ENCODE measurements around the gene WDR27.

Gene WDR27

DNA sequence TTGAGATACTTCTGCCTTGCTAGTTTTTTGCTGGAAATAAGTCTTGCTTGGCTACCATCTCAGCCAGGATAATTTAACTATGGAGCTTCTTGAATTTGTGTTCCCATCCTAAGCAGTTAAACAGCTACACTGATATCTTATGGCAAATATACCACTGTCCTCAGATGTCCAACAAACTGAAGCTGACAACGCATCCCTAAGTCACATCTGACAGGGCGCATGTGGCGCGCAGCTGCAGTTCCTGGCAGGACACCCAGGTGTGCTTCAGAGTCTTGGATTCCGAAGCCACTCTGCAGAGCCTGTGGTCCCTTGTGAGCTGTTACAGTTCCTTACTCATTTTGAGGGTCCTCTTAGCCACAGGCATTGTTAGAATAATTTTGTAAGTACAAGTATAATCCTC is 127.9 kb downstream of the WDR27 start:
- TF ChIP-seq POLR2A (IDR thresholded peaks at IDR 0.05; ENCODE audit: low read length) (no peak), GATA1 (IDR thresholded peaks at IDR 0.05; ENCODE audit: low read depth, low read length) (no peak)
- DNase-seq, result no peak

DNA sequence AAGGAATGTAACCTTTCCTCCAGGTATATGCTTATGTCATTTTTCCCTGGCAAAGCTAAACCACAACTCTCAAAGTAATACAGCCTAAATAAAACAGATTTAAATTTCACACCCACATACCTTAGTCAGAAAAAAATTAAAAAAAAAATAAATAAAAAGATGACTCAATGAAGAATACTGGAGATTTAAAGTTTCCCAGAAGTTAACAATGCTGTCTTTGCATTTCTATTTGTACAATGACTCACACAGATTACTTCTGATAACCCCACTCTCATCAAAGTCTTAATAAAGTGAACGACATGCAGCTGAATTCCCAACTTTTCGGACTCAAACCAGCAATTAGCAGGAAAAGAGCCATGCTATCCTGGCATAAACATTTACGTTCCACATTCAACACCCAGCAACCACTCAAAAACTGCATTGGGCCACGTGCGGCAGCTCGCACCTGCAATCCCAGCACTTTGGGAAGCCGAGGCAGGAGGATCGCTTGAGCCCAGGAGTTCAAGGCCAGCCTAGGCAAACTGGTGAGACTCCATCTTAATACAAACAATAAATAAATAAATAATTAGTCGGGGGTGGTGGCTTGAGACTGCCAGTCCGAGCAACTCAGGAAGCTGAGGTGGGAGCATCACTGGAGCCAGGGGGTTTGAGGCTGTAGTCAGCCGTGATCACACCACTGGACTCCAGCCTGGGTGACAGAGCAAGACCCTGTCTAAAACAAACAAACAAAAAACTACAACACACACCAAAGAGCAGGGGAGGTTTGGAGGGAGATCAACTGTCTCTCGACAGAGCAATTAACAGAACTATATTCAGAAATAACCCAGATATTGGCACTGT is 130.5 kb downstream of the WDR27 start:
- DNase-seq, result no peak
- TF ChIP-seq GATA1 (IDR thresholded peaks at IDR 0.05; ENCODE audit: low read depth, low read length) (no peak), POLR2A (IDR thresholded peaks at IDR 0.05; ENCODE audit: low read length) (no peak)

DNA sequence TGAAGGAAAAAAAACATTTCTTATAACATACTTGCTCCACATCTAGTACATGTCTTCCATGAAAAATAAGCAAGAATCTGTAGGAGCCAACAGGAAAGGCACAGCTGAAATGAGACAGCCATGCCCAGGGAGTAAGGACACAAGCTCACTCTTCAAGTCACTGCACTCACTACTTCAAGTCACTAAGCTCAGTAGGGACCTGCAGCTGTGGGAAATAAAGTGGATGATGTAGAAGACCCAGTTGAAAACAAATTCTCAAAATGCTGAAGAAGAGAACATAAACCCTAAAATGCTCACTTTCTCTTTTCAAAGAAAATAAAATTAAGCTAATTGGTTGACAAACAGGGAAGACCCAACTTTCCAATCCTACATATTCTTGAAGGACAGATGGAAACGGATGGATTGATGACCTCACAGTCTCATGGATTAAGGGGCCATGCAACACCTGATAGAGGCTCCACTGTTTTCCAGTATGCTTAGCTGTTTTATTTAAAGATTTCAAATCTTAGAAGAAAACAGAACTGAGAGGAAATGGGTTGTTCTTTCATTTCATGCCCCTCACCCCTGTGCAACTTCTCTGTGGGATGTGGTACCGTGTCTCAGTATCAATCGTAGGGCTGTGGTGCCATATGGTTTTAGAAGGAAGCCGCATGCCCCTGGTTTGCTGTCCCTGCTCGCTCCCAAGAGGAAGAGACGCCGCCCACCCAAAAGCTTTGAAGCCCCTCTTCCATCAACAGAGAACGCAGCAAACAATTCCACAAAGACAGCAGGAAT is 133.3 kb downstream of the WDR27 start:
- TF ChIP-seq POLR2A (IDR thresholded peaks at IDR 0.05; ENCODE audit: low read length), result no peak
- TF ChIP-seq GATA1 (IDR thresholded peaks at IDR 0.05; ENCODE audit: low read depth, low read length), result no peak
- DNase-seq, result no peak

DNA sequence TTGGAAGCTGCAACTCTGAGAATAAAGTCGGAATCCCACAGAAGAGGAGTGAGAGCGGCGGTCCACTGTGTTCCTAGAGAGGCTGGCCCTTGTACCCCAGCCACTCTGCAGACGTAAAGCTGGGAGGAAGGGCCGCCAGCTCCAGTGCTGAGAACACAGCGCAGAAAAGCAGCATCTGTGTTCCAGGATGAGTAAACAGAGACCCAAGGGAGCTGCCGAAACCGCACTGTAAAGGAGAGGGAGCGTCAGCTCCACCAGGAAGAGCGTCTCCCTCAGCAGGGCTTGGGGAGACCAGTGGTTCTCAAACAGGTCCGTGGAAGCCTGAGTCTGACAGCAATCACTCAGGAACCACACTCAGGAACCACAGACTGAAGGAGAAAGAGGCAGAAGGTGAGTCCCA is 134.0 kb downstream of the WDR27 start:
- no peak for DNase-seq
- no peak for TF ChIP-seq GATA1 (IDR thresholded peaks at IDR 0.05; ENCODE audit: low read depth, low read length)
- no peak for TF ChIP-seq POLR2A (IDR thresholded peaks at IDR 0.05; ENCODE audit: low read length)

DNA sequence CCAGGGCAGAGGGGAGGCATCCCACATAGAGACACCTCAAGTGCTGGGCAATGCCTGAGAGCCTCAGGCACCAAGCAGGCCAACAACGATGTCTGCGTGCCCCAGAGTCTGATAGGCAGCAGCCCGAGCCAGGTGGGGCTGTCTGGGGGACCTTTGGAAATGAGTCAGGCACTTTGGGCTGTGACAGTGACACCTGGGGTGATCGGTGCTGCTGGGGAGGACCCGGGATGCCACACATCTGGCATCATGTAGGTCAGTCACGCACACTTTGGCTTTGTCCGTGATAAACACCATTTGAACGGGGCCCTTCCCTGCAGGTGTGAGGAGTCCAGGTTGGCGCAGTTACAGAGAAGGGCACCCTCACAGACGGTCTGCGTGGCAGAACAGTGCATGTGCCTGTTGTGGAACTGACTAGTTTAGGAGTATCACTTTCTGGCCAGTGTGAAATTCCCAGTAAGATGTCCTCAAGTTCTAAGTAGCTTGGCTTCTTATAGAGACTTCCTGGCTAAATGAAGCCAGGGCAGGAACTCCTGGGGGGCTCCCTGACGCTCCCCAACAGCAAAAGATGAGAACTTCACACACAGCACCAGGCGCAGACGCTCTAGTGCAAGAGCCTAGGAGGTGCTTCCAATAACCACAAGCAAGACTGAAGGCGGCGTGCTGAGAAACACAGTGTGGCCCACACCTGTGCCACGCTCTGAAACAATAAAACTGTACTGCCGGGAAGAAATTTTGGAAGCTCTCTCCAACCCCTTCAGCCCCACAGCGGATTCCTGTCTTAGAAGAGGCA is 134.7 kb downstream of the WDR27 start:
- TF ChIP-seq GATA1 (IDR thresholded peaks at IDR 0.05; ENCODE audit: low read depth, low read length) (no peak), POLR2A (IDR thresholded peaks at IDR 0.05; ENCODE audit: low read length) (no peak)
- no peak for DNase-seq

DNA sequence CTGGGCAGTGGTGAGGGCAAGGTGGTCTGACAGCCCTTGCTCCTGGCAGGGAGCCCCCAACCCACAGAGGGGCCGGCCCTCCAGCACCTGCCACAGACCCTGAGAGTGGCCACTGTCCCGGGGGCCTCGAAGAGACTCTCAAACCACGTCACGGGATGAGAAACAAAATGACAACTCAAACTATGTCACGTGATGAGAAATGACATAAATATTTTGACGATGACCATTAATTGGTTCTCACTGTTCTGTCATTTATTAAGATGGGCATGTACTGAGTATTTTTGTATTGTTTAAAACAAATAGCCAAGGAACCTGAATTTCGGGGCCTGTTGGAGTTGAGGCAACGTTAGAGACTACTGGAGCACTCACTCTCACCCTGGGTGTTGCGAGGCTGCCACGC is 135.5 kb downstream of the WDR27 start:
- no peak for DNase-seq
- no peak for TF ChIP-seq GATA1 (IDR thresholded peaks at IDR 0.05; ENCODE audit: low read depth, low read length)
- TF ChIP-seq POLR2A (IDR thresholded peaks at IDR 0.05; ENCODE audit: low read length), result no peak

DNA sequence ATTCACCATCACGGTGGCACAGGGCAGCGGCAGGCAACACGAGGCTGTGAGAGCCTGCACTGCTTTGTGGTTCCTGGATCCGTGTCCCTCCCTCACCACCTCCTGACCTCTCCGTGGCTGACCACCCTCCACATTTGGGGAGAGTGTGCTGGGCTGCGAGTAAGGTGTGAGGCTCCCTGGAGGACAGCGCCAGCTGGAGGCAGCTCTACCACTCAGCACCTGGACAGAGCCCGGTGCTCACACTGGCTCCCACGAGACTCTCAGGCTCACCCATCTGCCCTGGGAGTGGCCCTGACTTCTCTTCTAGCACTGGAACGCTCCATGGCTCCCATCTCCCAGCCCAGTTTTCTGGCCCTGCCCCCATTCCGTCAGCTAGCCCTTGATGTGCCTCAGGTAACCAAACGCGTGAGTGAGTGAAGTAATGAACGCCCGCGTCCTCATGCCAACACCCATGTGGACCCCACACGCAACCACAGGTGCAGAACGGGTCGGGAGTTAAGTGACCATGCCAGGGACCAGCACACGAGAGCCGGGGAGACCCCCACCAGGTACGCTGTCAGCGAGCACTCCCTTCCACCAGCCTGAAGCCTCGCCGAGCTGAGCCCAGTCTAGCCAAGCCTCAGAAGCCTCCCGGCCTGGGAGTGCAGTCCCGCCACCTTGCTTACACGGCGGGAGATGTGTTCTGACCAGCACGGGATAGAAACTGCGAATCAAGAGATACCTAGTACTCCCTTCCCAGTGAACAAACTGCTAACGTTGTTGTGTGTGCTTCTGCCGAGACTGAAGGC is 137.2 kb downstream of the WDR27 start:
- TF ChIP-seq GATA1 (IDR thresholded peaks at IDR 0.05; ENCODE audit: low read depth, low read length), result no peak
- no peak for TF ChIP-seq POLR2A (IDR thresholded peaks at IDR 0.05; ENCODE audit: low read length)
- no peak for DNase-seq

DNA sequence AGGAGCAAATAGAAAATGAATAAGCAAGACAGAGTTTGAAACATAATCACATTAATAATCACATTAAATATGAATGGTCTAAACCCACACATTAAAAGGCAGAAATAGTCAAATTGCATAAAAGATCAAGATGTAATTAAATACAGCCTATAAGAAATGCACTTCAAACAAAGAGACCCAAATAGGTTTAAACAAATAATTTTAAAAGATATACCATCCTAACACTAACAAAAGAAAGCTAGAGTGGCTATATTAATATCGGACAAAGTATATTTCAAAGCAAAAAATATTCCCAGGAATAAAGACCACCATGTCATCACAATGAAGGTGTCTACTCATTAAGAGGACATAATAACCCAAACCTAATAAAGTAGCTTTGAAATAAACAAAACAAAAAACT is 140.2 kb downstream of the WDR27 start:
- no peak for TF ChIP-seq POLR2A (IDR thresholded peaks at IDR 0.05; ENCODE audit: low read length)
- TF ChIP-seq GATA1 (IDR thresholded peaks at IDR 0.05; ENCODE audit: low read depth, low read length), result no peak
- DNase-seq, result no peak

DNA sequence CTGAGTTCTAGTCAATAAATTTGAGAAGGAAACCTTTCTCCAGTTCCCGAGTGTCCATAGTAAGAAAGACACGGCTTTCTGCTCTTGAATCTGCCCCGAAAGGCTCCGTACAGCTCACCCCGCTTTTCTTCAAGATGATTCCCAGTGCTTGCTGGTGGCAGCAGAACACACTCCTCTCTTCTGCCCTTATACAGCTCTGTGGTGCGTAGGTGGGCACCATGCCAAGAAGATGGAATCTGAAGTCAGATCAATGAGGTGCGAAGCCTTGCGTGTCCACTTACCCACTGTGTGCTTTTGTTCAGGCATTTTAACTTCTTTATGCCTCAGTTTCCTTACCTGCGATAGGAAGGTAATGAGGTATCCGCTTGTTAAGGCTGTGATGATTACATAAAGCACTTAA is 142.2 kb downstream of the WDR27 start:
- TF ChIP-seq GATA1 (IDR thresholded peaks at IDR 0.05; ENCODE audit: low read depth, low read length) (no peak), POLR2A (IDR thresholded peaks at IDR 0.05; ENCODE audit: low read length) (no peak)
- no peak for DNase-seq

DNA sequence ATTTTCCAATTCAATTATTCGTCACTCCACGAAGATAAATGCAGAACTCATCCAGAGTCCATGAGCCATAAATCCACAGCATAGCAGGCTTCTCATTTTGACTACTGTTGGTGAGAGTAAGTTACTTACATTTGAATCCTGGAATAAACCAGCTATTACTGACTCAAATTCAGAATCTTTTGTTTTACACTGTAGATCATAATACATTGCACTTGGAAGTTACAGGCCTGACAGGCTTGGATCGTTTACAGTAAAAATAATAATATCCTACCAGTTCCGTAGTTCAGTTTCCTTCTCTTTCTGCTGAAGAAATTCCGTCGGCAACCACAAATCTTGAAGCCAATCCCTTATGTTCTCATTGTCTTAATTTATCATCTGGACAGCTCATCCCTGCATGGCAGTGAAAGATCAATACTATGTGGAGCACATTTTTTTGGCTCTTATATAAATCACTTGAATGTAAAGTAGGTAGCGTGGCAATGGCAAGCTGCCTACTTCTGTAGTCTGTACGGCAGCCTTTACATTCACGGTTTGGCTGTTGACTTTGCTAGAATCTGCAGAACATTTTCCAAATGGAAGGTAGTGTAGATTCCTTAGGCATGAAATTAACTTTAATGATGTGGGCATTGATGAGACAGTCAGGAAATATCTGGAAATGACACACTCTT is 142.9 kb downstream of the WDR27 start:
- no peak for TF ChIP-seq GATA1 (IDR thresholded peaks at IDR 0.05; ENCODE audit: low read depth, low read length)
- no peak for TF ChIP-seq POLR2A (IDR thresholded peaks at IDR 0.05; ENCODE audit: low read length)
- DNase-seq, result no peak

DNA sequence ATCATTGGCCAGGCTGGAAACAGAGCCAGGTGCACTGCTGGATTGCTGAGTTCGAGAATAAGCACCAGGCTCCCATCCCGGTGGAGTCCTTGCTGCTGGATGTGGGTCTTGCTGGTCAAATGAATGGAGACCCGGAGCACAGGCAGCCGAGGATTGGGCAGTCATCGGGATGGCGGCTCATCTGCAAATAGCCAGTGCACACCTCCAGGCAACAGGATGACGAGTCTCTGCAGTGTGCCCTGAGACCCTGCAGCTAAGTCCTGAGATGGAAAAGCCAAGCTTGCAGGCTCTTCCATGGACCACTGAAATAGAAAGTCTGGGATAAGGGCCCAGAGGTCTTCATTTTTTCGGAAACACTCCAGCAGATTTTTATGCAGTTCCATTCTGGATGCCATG is 143.5 kb downstream of the WDR27 start:
- TF ChIP-seq GATA1 (IDR thresholded peaks at IDR 0.05; ENCODE audit: low read depth, low read length), result no peak
- no peak for TF ChIP-seq POLR2A (IDR thresholded peaks at IDR 0.05; ENCODE audit: low read length)
- DNase-seq, result no peak

DNA sequence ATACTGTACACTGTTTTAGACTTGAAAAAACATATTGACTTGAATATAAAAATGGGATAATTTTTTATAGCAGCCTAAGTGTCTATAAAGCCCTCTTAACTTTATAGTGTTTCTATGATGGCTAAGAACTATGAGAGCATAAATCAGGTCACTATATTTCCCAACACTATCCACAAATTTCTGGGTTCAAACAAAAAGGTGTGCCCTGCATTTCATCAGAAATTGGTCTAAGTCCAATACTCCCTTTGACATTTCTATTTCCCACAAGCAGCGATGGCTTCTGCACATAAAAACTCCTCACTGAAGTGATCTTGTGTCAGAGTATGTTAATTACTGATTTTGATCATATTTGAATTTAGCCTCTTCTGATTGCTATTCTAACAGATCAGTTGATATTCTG is 143.9 kb downstream of the WDR27 start:
- TF ChIP-seq GATA1 (IDR thresholded peaks at IDR 0.05; ENCODE audit: low read depth, low read length), result no peak
- TF ChIP-seq POLR2A (IDR thresholded peaks at IDR 0.05; ENCODE audit: low read length), result no peak
- DNase-seq, result no peak

Measured in erythroblast (primary cell).